H1 (cell line): ENCODE measurements around the gene OTUB1.

Source experiments
- CREB1 ChIP-seq: IDR thresholded peaks from 2 replicates; pipeline ENCODE4 v1.6.1; 2012; ENCODE audit warnings: inconsistent platforms
- EZH2 ChIP-seq: fragments of 200-600 bp; sonication (generic); IDR thresholded peaks from 2 replicates; pipeline ENCODE4 v1.7.1; 2012; ENCODE audit warnings: low read depth, mild to moderate bottlenecking, moderate library complexity, low read length, inconsistent platforms; ENCODE audit not compliant: severe bottlenecking
- GABPA ChIP-seq: IDR thresholded peaks from 2 replicates; pipeline ENCODE4 v1.6.1; 2011; ENCODE audit warnings: mild to moderate bottlenecking, low read length, moderate library complexity, borderline replicate concordance; ENCODE audit not compliant: insufficient read depth
- JUN ChIP-seq: IDR thresholded peaks from 2 replicates; pipeline ENCODE4 v1.6.1; 2011; ENCODE audit warnings: low read depth, mild to moderate bottlenecking, improper control_type of control experiment, low read length
- NRF1 ChIP-seq: IDR thresholded peaks from 2 replicates; pipeline ENCODE4 v1.6.1; 2011; ENCODE audit warnings: mild to moderate bottlenecking, low read depth, low read length, improper control_type of control experiment
- POLR2A ChIP-seq, 2 experiments: IDR thresholded peaks; 1 replicate in 1 of 2; 2 replicates in 1 of 2; pipeline ENCODE4 v1.6.1; 2011; ENCODE audit warnings: low read depth in 2 of 2, low read length in 2 of 2, mild to moderate bottlenecking in 2 of 2; ENCODE audit errors: control extremely low read depth in 1 of 2
- RAD21 ChIP-seq, 2 experiments: IDR thresholded peaks in 1 of 2; conservative IDR thresholded peaks in 1 of 2; 2 replicates each; pipeline ENCODE4 v1.6.1; 2011; ENCODE audit warnings: low read depth in 2 of 2, low read length in 2 of 2, improper control_type of control experiment in 1 of 2, inconsistent platforms in 1 of 2, mild to moderate bottlenecking in 1 of 2, moderate library complexity in 1 of 2
- SIN3A ChIP-seq, 2 experiments: IDR thresholded peaks in 1 of 2; conservative IDR thresholded peaks in 1 of 2; 2 replicates each; pipeline ENCODE4 v1.6.1; 2011 to 2012; ENCODE audit warnings: low read length in 2 of 2, improper control_type of control experiment in 1 of 2, low read depth in 1 of 2, mild to moderate bottlenecking in 1 of 2
- SP1 ChIP-seq: IDR thresholded peaks from 2 replicates; pipeline ENCODE4 v1.6.1; 2011; ENCODE audit warnings: low read depth, low read length
- TAF1 ChIP-seq: IDR thresholded peaks from 2 replicates; pipeline ENCODE4 v1.6.1; 2011; ENCODE audit warnings: mild to moderate bottlenecking, low read depth, low read length
- TCF12 ChIP-seq: IDR thresholded peaks from 2 replicates; pipeline ENCODE4 v1.6.1; 2011; ENCODE audit warnings: low read depth, mild to moderate bottlenecking, low read length
- YY1 ChIP-seq: IDR thresholded peaks from 2 replicates; pipeline ENCODE4 v1.6.1; 2011; ENCODE audit warnings: low read depth, mild to moderate bottlenecking, low read length
- TF ChIP-seq, protein P1 (sequence below), 3 experiments: IDR thresholded peaks; 1 replicate in 2 of 3; 2 replicates in 1 of 3; pipeline versions ENCODE4 v1.5.1 to v1.6.1; 2011; ENCODE audit warnings: low read length in 3 of 3, mild to moderate bottlenecking in 3 of 3, inconsistent platforms in 2 of 3, low read depth in 1 of 3, moderate library complexity in 1 of 3; ENCODE audit not compliant: insufficient read depth in 1 of 3; ENCODE audit errors: control extremely low read depth in 1 of 3
- TF ChIP-seq, protein P2 (sequence below): IDR thresholded peaks from 2 replicates; pipeline ENCODE4 v1.6.1; 2011; ENCODE audit warnings: low read depth, mild to moderate bottlenecking, low read length; ENCODE audit not compliant: insufficient read depth

DNA sequence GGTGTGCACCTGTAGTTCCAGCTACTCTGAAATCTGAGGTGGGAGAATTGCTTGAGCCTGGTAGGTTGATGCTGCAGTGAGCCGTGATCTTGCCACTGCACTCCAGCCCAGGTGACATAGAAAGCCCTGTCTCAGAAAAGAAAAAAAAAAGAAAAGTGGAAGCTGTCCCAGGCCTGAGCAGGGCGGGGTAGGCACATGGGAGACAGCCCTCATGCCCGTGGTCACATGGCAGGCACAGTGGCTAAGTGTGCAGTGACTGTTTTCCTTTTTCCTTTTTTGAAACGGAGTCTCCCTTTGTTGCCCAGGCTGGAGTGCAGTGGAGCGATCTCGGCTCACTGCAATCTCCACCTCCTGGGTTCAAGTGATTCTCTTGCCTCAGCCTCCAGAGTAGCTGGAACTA, 7.8 kb downstream of the OTUB1 start:
- TF ChIP-seq, protein P1, sequence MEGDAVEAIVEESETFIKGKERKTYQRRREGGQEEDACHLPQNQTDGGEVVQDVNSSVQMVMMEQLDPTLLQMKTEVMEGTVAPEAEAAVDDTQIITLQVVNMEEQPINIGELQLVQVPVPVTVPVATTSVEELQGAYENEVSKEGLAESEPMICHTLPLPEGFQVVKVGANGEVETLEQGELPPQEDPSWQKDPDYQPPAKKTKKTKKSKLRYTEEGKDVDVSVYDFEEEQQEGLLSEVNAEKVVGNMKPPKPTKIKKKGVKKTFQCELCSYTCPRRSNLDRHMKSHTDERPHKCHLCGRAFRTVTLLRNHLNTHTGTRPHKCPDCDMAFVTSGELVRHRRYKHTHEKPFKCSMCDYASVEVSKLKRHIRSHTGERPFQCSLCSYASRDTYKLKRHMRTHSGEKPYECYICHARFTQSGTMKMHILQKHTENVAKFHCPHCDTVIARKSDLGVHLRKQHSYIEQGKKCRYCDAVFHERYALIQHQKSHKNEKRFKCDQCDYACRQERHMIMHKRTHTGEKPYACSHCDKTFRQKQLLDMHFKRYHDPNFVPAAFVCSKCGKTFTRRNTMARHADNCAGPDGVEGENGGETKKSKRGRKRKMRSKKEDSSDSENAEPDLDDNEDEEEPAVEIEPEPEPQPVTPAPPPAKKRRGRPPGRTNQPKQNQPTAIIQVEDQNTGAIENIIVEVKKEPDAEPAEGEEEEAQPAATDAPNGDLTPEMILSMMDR (IDR thresholded peaks at IDR 0.05; ENCODE audit: control extremely low read depth in 1 of 3, insufficient read depth in 1 of 3, low read depth in 1 of 3, low read length in 3 of 3): no peak
- TF ChIP-seq RAD21 (IDR thresholded peaks at IDR 0.05 in 1 of 2, conservative IDR thresholded peaks at IDR 0.05 in 1 of 2; ENCODE audit: low read depth in 2 of 2, low read length in 2 of 2) (no peak), TAF1 (no peak), SP1 (no peak), POLR2A (IDR thresholded peaks at IDR 0.05; ENCODE audit: control extremely low read depth in 1 of 2, low read depth in 2 of 2, low read length in 2 of 2) (no peak), NRF1 (no peak), GABPA (no peak), EZH2 (no peak), CREB1 (no peak), TCF12 (no peak), JUN (no peak), SIN3A (conservative IDR thresholded peaks at IDR 0.05 in 1 of 2, IDR thresholded peaks at IDR 0.05 in 1 of 2; ENCODE audit: low read depth in 1 of 2, low read length in 2 of 2) (no peak), YY1 (no peak)
- TF ChIP-seq, protein P2, sequence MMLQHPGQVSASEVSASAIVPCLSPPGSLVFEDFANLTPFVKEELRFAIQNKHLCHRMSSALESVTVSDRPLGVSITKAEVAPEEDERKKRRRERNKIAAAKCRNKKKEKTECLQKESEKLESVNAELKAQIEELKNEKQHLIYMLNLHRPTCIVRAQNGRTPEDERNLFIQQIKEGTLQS: no peak
